ENCODE results near the gene ATG4D. TPM values are rescaled to one million over a fixed set of nuclear protein-coding genes. Genes with fewer than 3 reads are reported as not detected.

The ATG4D gene
- total and polyA plus RNA-seq, 4 donors: 4.7 to 44.4 (median 11.1) TPM

DNA sequence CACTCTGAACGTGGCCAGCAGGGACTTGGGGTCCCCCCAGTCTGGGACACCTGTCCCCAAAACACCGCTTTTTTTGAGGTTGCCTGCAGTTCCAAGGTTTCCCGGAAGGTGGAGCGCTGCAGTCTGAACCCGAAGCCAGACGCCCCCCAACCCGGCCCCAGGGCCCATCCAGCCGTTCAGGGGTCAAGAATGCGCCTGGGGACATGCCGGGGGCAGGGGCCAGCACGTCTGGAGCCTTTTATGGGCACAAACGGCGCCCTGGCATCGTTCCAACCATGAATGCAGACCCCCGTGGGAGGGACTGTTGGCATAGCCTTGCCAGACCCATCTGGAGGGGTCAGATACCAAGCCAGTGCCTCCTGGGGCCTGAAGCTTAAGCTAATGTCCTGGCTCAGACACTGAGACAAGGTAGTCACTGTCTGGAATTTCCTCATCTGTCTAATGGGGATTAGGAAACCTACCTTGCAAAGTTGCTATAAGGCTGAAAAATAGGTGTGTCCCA lies 33.4 kb upstream of the ATG4D start:
- Histone ChIP-seq H3K27me3 (ENCODE audit: control insufficient read depth in 4 of 4, insufficient read depth in 4 of 4, low read length in 3 of 4) (peaks cover 2 to 9% (median 3%) of the 10 kb centered on the region in 4 donors), H3K27ac (ENCODE audit: low read depth in 1 of 2, low read length in 2 of 2) (no peak overlapping the region), H3K4me3 (ENCODE audit: low read depth in 1 of 3, low read length in 3 of 3) (no peak overlapping the region), H3K9me3 (ENCODE audit: control insufficient read depth in 4 of 4, low read length in 3 of 4) (no peaks in the 10 kb centered on the region), H3K4me1 (ENCODE audit: control insufficient read depth in 4 of 4, insufficient read depth in 4 of 4, low read length in 3 of 4) (peaks cover 0 to 9% (median 4%) of the 10 kb centered on the region in 4 donors), H3K9ac (ENCODE audit: low read depth in 1 of 2, low read length in 2 of 2) (no peak overlapping the region), H3K36me3 (ENCODE audit: control insufficient read depth in 4 of 4, insufficient read depth in 3 of 4, low read depth in 1 of 4, low read length in 3 of 4) (no peaks in the 10 kb centered on the region)
- peak; percentile 68 for DNase-seq (ENCODE audit: low spot score)
- WGBS: 10% methylated on average over 15 of the region's 15 CpGs
- TF ChIP-seq TAF1 (conservative IDR thresholded peaks at IDR 0.05): no peak
- TF ChIP-seq FOXA1 (IDR thresholded peaks at IDR 0.05): no peak
- TF ChIP-seq MAX (IDR thresholded peaks at IDR 0.05): no peak
- TF ChIP-seq SP1 (IDR thresholded peaks at IDR 0.05): no peak
- TF ChIP-seq RAD21 (IDR thresholded peaks at IDR 0.05): no peak
- TF ChIP-seq CTCF (IDR thresholded peaks at IDR 0.05; ENCODE audit: low read depth, low read length, missing input control): peak; percentile 44

GRCh38 chr19:10513223-10513622 lies 30.5 kb upstream of the ATG4D start:
- H3K36me3 ChIP-seq (ENCODE audit: control insufficient read depth in 4 of 4, insufficient read depth in 3 of 4, low read depth in 1 of 4, low read length in 3 of 4): no peaks in the 10 kb centered on the region
- H3K4me1 ChIP-seq (ENCODE audit: control insufficient read depth in 4 of 4, insufficient read depth in 4 of 4, low read length in 3 of 4): peaks cover 2 to 20% (median 11%) of the 10 kb centered on the region in 4 donors
- no peak for DNase-seq (ENCODE audit: low spot score)
- 78% methylated on average over 7 of the region's 7 CpGs for WGBS
- H3K9me3 ChIP-seq (ENCODE audit: control insufficient read depth in 4 of 4, low read length in 3 of 4): no peaks in the 10 kb centered on the region
- no peak overlapping the region for H3K4me3 ChIP-seq (ENCODE audit: low read depth in 1 of 3, low read length in 3 of 3)
- no peak overlapping the region for H3K9ac ChIP-seq (ENCODE audit: low read depth in 1 of 2, low read length in 2 of 2)
- H3K27ac ChIP-seq (ENCODE audit: low read depth in 1 of 2, low read length in 2 of 2): no peak overlapping the region
- TF ChIP-seq TAF1 (conservative IDR thresholded peaks at IDR 0.05) (no peak), REST (IDR thresholded peaks at IDR 0.05) (no peak), JUND (IDR thresholded peaks at IDR 0.05) (no peak), HNF4G (IDR thresholded peaks at IDR 0.05) (no peak), CTCF (IDR thresholded peaks at IDR 0.05; ENCODE audit: low read depth, low read length, missing input control) (no peak), FOXA1 (IDR thresholded peaks at IDR 0.05) (no peak), SP1 (IDR thresholded peaks at IDR 0.05) (no peak), GABPA (IDR thresholded peaks at IDR 0.05 in 1 of 2, conservative IDR thresholded peaks at IDR 0.05 in 1 of 2) (no peak), NR2F2 (IDR thresholded peaks at IDR 0.05) (no peak), EGR1 (IDR thresholded peaks at IDR 0.05; ENCODE audit: low read depth in 2 of 2) (no peak), HNF4A (conservative IDR thresholded peaks at IDR 0.05) (no peak), RXRA (IDR thresholded peaks at IDR 0.05) (no peak)
- TF ChIP-seq, protein P1, sequence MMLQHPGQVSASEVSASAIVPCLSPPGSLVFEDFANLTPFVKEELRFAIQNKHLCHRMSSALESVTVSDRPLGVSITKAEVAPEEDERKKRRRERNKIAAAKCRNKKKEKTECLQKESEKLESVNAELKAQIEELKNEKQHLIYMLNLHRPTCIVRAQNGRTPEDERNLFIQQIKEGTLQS (IDR thresholded peaks at IDR 0.05): no peak
- peaks cover 2 to 16% (median 3%) of the 10 kb centered on the region in 4 donors for H3K27me3 ChIP-seq (ENCODE audit: control insufficient read depth in 4 of 4, insufficient read depth in 4 of 4, low read length in 3 of 4)
